Endothelial cell of umbilical vein (primary cell): ENCODE data around the gene COCH.

Experiments used
- CTCF ChIP-seq, 2 donors: IDR thresholded peaks; 1 replicate in 1 of 2; 2 replicates in 1 of 2; pipeline ENCODE4 v1.5.1; 2011; ENCODE audit warnings: low read length in 2 of 2, mild to moderate bottlenecking in 2 of 2, moderate library complexity in 2 of 2, control low read depth in 1 of 2, inconsistent platforms in 1 of 2, low read depth in 1 of 2; ENCODE audit not compliant: insufficient read depth in 1 of 2; ENCODE audit errors: extremely low read depth in 1 of 2
- MAX ChIP-seq: IDR thresholded peaks from 2 replicates; pipeline ENCODE4 v1.6.1; 2011; ENCODE audit not compliant: insufficient read depth, insufficient read length
- MYC ChIP-seq: IDR thresholded peaks from one replicate; pipeline ENCODE4 v1.6.1; 2011; ENCODE audit warnings: mild to moderate bottlenecking, low read depth, low read length

- TF ChIP-seq CTCF (IDR thresholded peaks at IDR 0.05; ENCODE audit: extremely low read depth in 1 of 2, insufficient read depth in 1 of 2, low read depth in 1 of 2, low read length in 2 of 2) (no peak), MYC (no peak), MAX (no peak)
Observed at GRCh38 chr14:30874999-30875787, 834 bp downstream of the COCH start.
